Activated CD8-positive, alpha-beta T cell treated with anti-CD3 and anti-CD28 coated beads, Interleukin-2, amount 10 ng/mL, durations not matched to agents 7 days and 5 days (primary cell): ENCODE measurements around the gene RAPGEF2. TPM values are rescaled to one million over a fixed set of nuclear protein-coding genes. Genes with fewer than 3 reads are reported as not detected.
"Not testable (repeated sequence)": the region's sequence is repeated elsewhere in the genome, so short reads cannot be mapped to it uniquely, and the experiment has no call there.

Experiments
- ATAC-seq: fragments of 150-1000 bp; cut with Tn5 transposase; one replicate; pipeline ENCODE4 v1.10.0; 2021; ENCODE audit warnings: moderate library complexity
- CTCF ChIA-PET: fragments of 350-600 bp; sonication (Branson Sonifier 250); formaldehyde crosslinking; loops from one replicate; lab custom pipeline; 2021; ENCODE audit warnings: antibody characterized with exemption; lab: Charles Lee
- POLR2A ChIA-PET: fragments of 350-600 bp; sonication (Branson Sonifier 250); formaldehyde crosslinking; loops from one replicate; lab custom pipeline; 2021; ENCODE audit warnings: antibody characterized with exemption; lab: Charles Lee
- DNase-seq: peaks from one replicate; pipeline ENCODE4 v3.0.0-alpha.2; 2020
- H3K27ac Mint-ChIP-seq: one replicate; pipeline ENCODE4 v1.8.0; 2021; ENCODE audit warnings: mild to moderate bottlenecking, mixed read lengths
- H3K27me3 Mint-ChIP-seq: one replicate; pipeline ENCODE4 v1.8.0; 2021; ENCODE audit warnings: low read depth, mixed read lengths
- H3K36me3 Mint-ChIP-seq: one replicate; pipeline ENCODE4 v1.8.0; 2021; ENCODE audit warnings: low read depth, mixed read lengths
- H3K4me1 Mint-ChIP-seq: one replicate; pipeline ENCODE4 v1.8.0; 2021; ENCODE audit warnings: low read depth, mixed read lengths
- H3K4me3 Mint-ChIP-seq: one replicate; pipeline ENCODE4 v1.8.0; 2021; ENCODE audit warnings: mild to moderate bottlenecking, mixed read lengths
- H3K9me3 Mint-ChIP-seq: one replicate; pipeline ENCODE4 v1.8.0; 2022; ENCODE audit warnings: mixed read lengths; ENCODE audit not compliant: insufficient read depth
- total RNA-seq, 2 experiments: library from RNA; stranded (reverse); gene quantifications; one replicate each; pipeline ENCODE4 v1.2.3, GENCODE V29; 2021

The RAPGEF2 gene
- total RNA-seq, 2 experiments from 2014 or later = 10.4 to 12.2 TPM

DNA sequence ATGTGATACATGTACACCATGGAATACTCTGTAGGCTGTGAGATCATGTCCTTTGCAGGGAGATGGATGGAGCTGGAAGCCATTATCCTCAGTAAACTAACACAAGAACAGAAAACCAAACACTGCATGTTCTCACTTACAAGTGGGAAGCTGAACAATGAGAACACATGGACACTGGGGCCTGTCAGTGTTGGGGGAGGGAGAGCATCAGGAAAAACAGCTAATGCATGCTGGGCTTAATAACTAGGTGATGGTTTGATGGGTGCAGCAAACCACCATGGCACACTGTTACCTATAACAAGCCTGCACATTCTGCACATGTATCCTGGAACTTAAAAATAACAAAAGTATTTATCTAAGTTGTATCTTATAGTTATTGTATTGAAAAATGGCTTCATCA, 13.8 kb downstream of the RAPGEF2 start:
- H3K9me3 Mint-ChIP-seq, H3K4me1 Mint-ChIP-seq, CTCF ChIA-PET, POLR2A ChIA-PET, H3K27ac Mint-ChIP-seq, H3K27me3 Mint-ChIP-seq, H3K36me3 Mint-ChIP-seq, ATAC-seq, DNase-seq, H3K4me3 Mint-ChIP-seq: not testable (repeated sequence)

DNA sequence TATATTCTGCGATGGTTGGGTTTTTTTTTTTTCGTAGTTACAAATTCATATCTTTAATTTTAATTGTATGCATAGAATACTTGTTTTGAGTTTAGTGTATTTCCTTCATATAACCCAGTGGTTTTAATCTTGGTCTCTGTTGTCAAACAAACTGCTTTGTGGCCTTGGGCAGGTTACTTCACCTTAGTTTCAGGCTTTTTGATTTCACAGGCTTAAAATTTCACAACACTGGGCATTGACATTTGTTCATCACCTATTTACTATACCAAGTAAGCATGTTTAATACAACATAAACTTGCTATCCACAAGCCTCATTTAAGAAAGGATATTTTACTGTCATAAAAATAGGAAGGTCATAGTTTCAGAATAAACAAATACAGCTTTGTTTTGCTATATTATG, 14.7 kb downstream of the RAPGEF2 start:
- Mint-ChIP-seq H3K4me3 (no peak overlapping the region), H3K27ac (no peak overlapping the region), H3K4me1 (peaks cover 8% of the 10 kb centered on the region), H3K27me3 (no peaks in the 10 kb centered on the region), H3K36me3 (no peaks in the 10 kb centered on the region), H3K9me3 (peaks cover 3% of the 10 kb centered on the region)
- ATAC-seq (no peak), DNase-seq (no peak)
- POLR2A ChIA-PET = no interaction called here
- CTCF ChIA-PET = no interaction called here

DNA sequence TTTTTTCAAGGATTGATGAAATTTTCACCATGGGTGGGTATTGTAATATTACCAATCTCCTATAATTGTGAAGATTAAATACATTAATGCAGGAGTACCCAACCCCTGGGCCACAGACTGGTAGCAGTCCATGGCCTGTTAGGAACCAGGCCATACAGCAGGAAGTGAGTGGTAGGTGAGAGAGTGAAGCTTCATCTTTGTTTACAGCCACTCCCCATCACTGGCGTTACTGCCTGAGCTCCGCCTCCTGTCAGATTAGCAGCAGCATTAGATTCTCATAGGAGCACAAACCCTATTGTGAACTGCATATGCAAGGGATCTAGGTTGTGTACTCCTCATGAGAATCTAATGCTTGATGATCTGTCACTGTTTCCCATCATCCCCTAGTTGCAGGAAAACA, 15.1 kb downstream of the RAPGEF2 start:
- ChIA-PET POLR2A (no interaction called here), CTCF (no interaction called here)
- DNase-seq = no peak
- Mint-ChIP-seq H3K9me3 (peaks cover 3% of the 10 kb centered on the region), H3K4me1 (peaks cover 8% of the 10 kb centered on the region), H3K4me3 (no peak overlapping the region), H3K27ac (no peak overlapping the region), H3K36me3 (no peaks in the 10 kb centered on the region), H3K27me3 (no peaks in the 10 kb centered on the region)
- peak; percentile 65 for ATAC-seq

GRCh38 chr4:159121371-159121770, 18.5 kb downstream of the RAPGEF2 start:
- no peaks in the 10 kb centered on the region for H3K9me3 Mint-ChIP-seq
- ChIA-PET POLR2A (interaction anchor here (1.0 kb wide), 1 partner anchor 10 kb away, joined by 3 read pairs; no protein-coding TSS in a partner anchor), CTCF (no interaction called here)
- no peaks in the 10 kb centered on the region for H3K36me3 Mint-ChIP-seq
- DNase-seq (no peak), ATAC-seq (no peak)
- peaks cover 8% of the 10 kb centered on the region for H3K4me1 Mint-ChIP-seq
- H3K4me3 Mint-ChIP-seq = no peak overlapping the region
- no peaks in the 10 kb centered on the region for H3K27me3 Mint-ChIP-seq
- no peak overlapping the region for H3K27ac Mint-ChIP-seq

- ATAC-seq = no peak
- Mint-ChIP-seq H3K9me3 (no peaks in the 10 kb centered on the region), H3K4me3 (no peak overlapping the region), H3K27ac (no peak overlapping the region), H3K27me3 (no peaks in the 10 kb centered on the region), H3K36me3 (no peaks in the 10 kb centered on the region), H3K4me1 (peaks cover 8% of the 10 kb centered on the region)
- POLR2A ChIA-PET = no interaction called here
- CTCF ChIA-PET = no interaction called here
- no peak for DNase-seq
Measured at GRCh38 chr4:159126716-159127115, 23.8 kb downstream of the RAPGEF2 start.

- Mint-ChIP-seq H3K36me3 (no peaks in the 10 kb centered on the region), H3K9me3 (no peaks in the 10 kb centered on the region), H3K4me3 (no peak overlapping the region), H3K27ac (no peak overlapping the region), H3K4me1 (peaks cover 8% of the 10 kb centered on the region), H3K27me3 (no peaks in the 10 kb centered on the region)
- DNase-seq (no peak), ATAC-seq (no peak)
- ChIA-PET CTCF (no interaction called here), POLR2A (no interaction called here)
Measured at GRCh38 chr4:159127745-159128518, 25.1 kb downstream of the RAPGEF2 start.

DNA sequence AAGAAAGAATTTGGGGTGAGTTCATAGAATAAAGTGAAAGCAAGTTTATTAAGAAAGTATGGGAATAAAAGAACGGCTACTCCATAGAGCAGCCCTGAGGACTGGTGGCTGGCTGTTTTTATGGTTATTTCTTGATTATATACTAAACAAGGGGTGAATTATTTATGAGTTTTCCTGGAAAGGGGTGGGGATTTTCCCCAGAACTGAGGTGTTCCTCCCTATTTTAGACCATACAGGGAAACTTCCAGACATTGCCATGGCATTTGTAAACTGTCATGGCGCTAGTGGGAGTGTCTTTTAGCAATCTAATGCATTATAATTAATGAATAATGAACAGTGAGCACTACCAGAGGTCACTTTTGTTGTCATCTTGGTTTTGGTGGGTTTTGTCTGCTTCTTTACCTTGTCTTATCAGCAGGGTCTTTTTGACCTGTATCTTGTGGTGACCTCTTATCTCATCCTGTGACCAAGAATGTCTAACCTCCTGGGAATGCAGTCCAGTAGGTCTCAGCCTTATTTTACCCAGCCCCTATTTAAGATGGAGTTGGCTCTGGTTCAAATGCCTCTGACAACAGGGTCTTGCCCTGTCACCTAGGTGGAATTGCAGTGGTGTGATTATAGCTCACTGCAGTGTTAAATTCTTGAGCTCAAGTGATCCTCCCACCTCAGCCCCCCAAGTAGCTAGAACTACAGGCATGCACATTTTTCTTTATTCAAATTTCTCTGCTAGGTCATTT, 27.1 kb downstream of the RAPGEF2 start:
- H3K36me3 Mint-ChIP-seq = no peaks in the 10 kb centered on the region
- H3K4me3 Mint-ChIP-seq = no peak overlapping the region
- no peak overlapping the region for H3K27ac Mint-ChIP-seq
- H3K4me1 Mint-ChIP-seq = peaks cover 8% of the 10 kb centered on the region
- POLR2A ChIA-PET = no interaction called here
- no peak for ATAC-seq
- no peaks in the 10 kb centered on the region for H3K9me3 Mint-ChIP-seq
- no peaks in the 10 kb centered on the region for H3K27me3 Mint-ChIP-seq
- DNase-seq = no peak
- CTCF ChIA-PET = no interaction called here

GRCh38 chr4:159131564-159131963, 28.7 kb downstream of the RAPGEF2 start:
- CTCF ChIA-PET = no interaction called here
- ATAC-seq (no peak), DNase-seq (no peak)
- Mint-ChIP-seq H3K4me1 (peaks cover 6% of the 10 kb centered on the region), H3K9me3 (no peaks in the 10 kb centered on the region), H3K4me3 (no peak overlapping the region), H3K36me3 (no peaks in the 10 kb centered on the region), H3K27ac (no peak overlapping the region), H3K27me3 (no peaks in the 10 kb centered on the region)
- POLR2A ChIA-PET = no interaction called here

DNA sequence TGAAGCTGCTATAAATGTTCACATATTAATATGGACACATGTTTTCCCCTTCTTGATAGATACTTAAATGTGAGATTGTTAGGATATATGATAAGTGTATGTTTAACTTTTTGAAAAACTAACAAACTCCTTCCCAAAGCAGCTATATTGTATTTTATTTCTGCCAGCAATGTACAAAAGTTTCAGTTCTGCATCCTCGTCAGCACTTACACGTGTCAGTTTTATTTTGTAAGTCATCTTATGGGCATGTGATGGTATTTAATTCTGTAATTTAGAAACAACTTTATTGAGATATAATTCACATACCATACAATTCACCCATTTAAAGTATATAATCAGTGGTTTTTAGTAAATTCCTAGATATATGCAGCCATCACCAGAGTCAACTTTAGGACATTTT, 31.6 kb downstream of the RAPGEF2 start:
- DNase-seq = no peak
- Mint-ChIP-seq H3K27ac (no peak overlapping the region), H3K36me3 (no peaks in the 10 kb centered on the region), H3K9me3 (no peaks in the 10 kb centered on the region), H3K4me3 (no peak overlapping the region), H3K27me3 (no peaks in the 10 kb centered on the region), H3K4me1 (no peaks in the 10 kb centered on the region)
- CTCF ChIA-PET = no interaction called here
- POLR2A ChIA-PET = no interaction called here
- no peak for ATAC-seq

DNA sequence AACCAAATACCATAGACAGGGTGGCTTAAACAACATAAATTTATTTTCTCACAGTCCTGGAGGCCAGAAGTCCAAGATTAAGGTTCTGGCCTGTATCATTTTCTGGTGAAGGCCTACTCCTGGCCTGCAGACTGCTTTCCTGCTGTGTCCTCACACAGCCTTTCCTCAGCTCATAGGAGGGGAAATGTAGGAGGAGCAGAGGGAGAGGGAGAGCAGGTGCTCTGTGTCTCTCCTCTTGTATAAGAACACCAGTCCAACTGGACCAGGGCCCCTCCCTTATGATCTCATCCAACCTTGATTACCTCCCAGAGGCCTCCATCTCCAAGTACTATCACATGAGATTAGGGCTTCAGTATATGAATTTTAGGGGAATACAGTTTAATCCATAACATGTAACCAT, 34.3 kb downstream of the RAPGEF2 start:
- ChIA-PET POLR2A (no interaction called here), CTCF (no interaction called here)
- Mint-ChIP-seq H3K27ac (no peak overlapping the region), H3K4me1 (no peaks in the 10 kb centered on the region), H3K27me3 (no peaks in the 10 kb centered on the region), H3K4me3 (no peak overlapping the region), H3K36me3 (no peaks in the 10 kb centered on the region), H3K9me3 (no peaks in the 10 kb centered on the region)
- ATAC-seq (no peak), DNase-seq (no peak)

DNA sequence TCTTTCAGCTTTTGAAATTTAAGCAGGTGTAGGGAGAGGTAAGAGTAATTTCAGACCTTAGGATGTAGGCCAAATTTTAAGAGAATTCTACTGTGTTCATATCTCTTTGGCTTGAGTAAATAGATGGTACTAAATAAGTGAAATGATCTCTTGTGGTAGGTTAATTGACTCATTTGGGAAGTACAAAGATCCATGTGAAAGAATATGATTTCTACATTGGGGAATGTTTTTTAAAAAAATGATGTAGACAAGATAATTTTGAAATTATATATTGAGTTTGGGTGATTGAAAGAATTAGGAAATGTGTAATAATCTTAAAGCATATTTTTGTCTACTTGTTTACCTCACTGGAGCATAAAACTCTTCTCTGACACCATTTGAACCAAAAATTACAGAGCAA, 35.6 kb downstream of the RAPGEF2 start:
- Mint-ChIP-seq H3K4me3 (no peak overlapping the region), H3K27me3 (no peaks in the 10 kb centered on the region), H3K4me1 (no peaks in the 10 kb centered on the region), H3K27ac (no peak overlapping the region), H3K36me3 (no peaks in the 10 kb centered on the region), H3K9me3 (no peaks in the 10 kb centered on the region)
- DNase-seq = no peak
- POLR2A ChIA-PET = no interaction called here
- ATAC-seq = no peak
- CTCF ChIA-PET = no interaction called here

- Mint-ChIP-seq H3K27me3 (no peaks in the 10 kb centered on the region), H3K4me3 (no peak overlapping the region), H3K4me1 (no peaks in the 10 kb centered on the region), H3K9me3 (no peaks in the 10 kb centered on the region), H3K27ac (no peak overlapping the region), H3K36me3 (no peaks in the 10 kb centered on the region)
- no peak for ATAC-seq
- ChIA-PET CTCF (no interaction called here), POLR2A (no interaction called here)
- DNase-seq = no peak
Measured at GRCh38 chr4:159141193-159141592, 38.3 kb downstream of the RAPGEF2 start.
